GM12873 (cell line): ENCODE results near the gene RGL3.

Source experiments
- TF ChIP-seq, protein P1 (sequence below): IDR thresholded peaks from 2 replicates; pipeline ENCODE4 v1.5.1; 2012; ENCODE audit warnings: low read depth, mild to moderate bottlenecking, moderate library complexity, low read length, control low read depth; ENCODE audit not compliant: insufficient read depth; ENCODE audit errors: missing control alignments

RGL3 gene

GRCh38 chr19:11458236-11458900 is 39.3 kb upstream of the RGL3 start:
- TF ChIP-seq, protein P1, sequence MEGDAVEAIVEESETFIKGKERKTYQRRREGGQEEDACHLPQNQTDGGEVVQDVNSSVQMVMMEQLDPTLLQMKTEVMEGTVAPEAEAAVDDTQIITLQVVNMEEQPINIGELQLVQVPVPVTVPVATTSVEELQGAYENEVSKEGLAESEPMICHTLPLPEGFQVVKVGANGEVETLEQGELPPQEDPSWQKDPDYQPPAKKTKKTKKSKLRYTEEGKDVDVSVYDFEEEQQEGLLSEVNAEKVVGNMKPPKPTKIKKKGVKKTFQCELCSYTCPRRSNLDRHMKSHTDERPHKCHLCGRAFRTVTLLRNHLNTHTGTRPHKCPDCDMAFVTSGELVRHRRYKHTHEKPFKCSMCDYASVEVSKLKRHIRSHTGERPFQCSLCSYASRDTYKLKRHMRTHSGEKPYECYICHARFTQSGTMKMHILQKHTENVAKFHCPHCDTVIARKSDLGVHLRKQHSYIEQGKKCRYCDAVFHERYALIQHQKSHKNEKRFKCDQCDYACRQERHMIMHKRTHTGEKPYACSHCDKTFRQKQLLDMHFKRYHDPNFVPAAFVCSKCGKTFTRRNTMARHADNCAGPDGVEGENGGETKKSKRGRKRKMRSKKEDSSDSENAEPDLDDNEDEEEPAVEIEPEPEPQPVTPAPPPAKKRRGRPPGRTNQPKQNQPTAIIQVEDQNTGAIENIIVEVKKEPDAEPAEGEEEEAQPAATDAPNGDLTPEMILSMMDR: no peak

GRCh38 chr19:11457831-11458230 is 38.7 kb upstream of the RGL3 start:
- TF ChIP-seq, protein P1: no peak

GRCh38 chr19:11457115-11457514 is 38.0 kb upstream of the RGL3 start:
- TF ChIP-seq, protein P1: no peak

DNA sequence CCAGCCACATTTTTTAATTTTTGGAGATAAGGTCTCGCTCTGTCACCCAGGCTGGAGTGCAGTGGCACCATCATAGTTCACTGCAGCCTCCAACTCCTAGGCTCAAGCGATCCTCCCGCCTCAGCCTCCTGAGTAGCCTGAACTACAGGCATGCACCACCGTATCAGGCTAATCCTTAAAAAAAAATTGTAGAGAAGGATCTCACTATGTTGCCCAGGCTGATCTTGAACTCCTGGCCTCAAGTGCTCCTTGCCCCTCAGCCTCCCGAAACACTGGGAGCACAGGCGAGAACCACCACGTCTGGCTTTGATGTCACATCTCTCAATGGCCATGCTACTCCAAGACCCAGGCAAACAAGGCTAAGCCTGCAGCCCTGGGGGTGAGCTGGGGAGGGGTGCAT is 37.5 kb upstream of the RGL3 start:
- TF ChIP-seq, protein P1: no peak

GRCh38 chr19:11453468-11454341 is 34.6 kb upstream of the RGL3 start:
- TF ChIP-seq, protein P1: peak; percentile 57

- TF ChIP-seq, protein P1: peak; percentile 10
Observed at GRCh38 chr19:11452620-11453310, 33.7 kb upstream of the RGL3 start.
